HG03045 (cell line): Measurements from ENCODE around the gene MRPL14.

Experiments
- ATAC-seq: cut with Tn5 transposase; IDR thresholded peaks from one replicate; pipeline ENCODE4 v1.9.1; 2021; ENCODE audit warnings: mild to moderate bottlenecking, moderate library complexity; ENCODE audit not compliant: unreplicated experiment

Gene MRPL14

GRCh38 chr6:44067173-44068139 is 59.8 kb downstream of the MRPL14 start:
- no peak for ATAC-seq

GRCh38 chr6:44066394-44067172 is 60.7 kb downstream of the MRPL14 start:
- no peak for ATAC-seq

GRCh38 chr6:44065443-44066140 is 61.7 kb downstream of the MRPL14 start:
- ATAC-seq = no peak

- ATAC-seq = no peak
These were observed 62.3 kb downstream of the MRPL14 start for GRCh38 chr6:44064948-44065272.

- ATAC-seq = no peak
These were observed 62.9 kb downstream of the MRPL14 start for GRCh38 chr6:44064089-44064947.

GRCh38 chr6:44063561-44064059 is 63.6 kb downstream of the MRPL14 start:
- no peak for ATAC-seq
